Fibroblast of the aortic adventitia (primary cell): ENCODE measurements around the gene NTRK2. TPM values are rescaled to one million over a fixed set of nuclear protein-coding genes. Genes with fewer than 3 reads are reported as not detected.

Source experiments
- DNase-seq: peaks from one replicate; pipeline ENCODE4 v3.0.0-alpha.2; 2010; ENCODE audit warnings: low read depth
- H3K4me3 ChIP-seq: 2 replicates; pipeline ENCODE4 v1.5.1; 2011; ENCODE audit warnings: low read depth, mild to moderate bottlenecking, control low read depth, low read length, moderate library complexity
- total RNA-seq: library from RNA; depleted of rRNA; stranded (reverse); fragments of >200 nt; gene quantifications from 2 replicates; pipeline ENCODE4 v1.2.3, GENCODE V29; 2012; ENCODE audit warnings: low replicate concordance
- TF ChIP-seq, protein P1 (sequence below): IDR thresholded peaks from 2 replicates; pipeline ENCODE4 v1.5.1; 2011; ENCODE audit warnings: mild to moderate bottlenecking, low read length, control low read depth, inconsistent platforms; ENCODE audit not compliant: insufficient read depth

NTRK2 gene
- total RNA-seq, 1 donor: 3.3 TPM

- TF ChIP-seq, protein P1, sequence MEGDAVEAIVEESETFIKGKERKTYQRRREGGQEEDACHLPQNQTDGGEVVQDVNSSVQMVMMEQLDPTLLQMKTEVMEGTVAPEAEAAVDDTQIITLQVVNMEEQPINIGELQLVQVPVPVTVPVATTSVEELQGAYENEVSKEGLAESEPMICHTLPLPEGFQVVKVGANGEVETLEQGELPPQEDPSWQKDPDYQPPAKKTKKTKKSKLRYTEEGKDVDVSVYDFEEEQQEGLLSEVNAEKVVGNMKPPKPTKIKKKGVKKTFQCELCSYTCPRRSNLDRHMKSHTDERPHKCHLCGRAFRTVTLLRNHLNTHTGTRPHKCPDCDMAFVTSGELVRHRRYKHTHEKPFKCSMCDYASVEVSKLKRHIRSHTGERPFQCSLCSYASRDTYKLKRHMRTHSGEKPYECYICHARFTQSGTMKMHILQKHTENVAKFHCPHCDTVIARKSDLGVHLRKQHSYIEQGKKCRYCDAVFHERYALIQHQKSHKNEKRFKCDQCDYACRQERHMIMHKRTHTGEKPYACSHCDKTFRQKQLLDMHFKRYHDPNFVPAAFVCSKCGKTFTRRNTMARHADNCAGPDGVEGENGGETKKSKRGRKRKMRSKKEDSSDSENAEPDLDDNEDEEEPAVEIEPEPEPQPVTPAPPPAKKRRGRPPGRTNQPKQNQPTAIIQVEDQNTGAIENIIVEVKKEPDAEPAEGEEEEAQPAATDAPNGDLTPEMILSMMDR: no peak
- DNase-seq: no peak
- no peak overlapping the region for H3K4me3 ChIP-seq
Measured at GRCh38 chr9:84974258-84974657, 304.7 kb downstream of the NTRK2 start.

GRCh38 chr9:84974855-84975254 lies 305.3 kb downstream of the NTRK2 start:
- DNase-seq: no peak
- TF ChIP-seq, protein P1: no peak
- no peak overlapping the region for H3K4me3 ChIP-seq

DNA sequence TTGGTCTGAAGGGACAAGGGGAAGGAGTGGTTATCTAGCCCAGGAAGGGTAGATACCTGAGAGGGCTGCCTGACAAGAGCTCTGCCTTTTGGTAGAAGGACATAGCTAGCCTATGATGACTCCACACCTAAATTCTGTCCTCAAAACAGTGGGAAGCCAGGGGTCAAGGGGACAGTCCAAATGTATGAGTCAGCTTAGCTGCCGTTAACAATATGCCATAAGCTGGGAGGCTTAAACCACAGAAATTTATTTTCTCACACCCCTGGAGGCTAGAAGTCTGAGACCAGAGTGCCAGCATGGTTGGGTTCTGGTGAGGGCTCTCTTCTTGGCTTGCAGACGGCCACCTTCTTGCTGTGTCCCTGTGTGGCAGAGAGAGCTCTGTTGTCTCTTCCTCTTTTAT lies 306.4 kb downstream of the NTRK2 start:
- DNase-seq: no peak

GRCh38 chr9:84978661-84979060 lies 309.1 kb downstream of the NTRK2 start:
- DNase-seq: no peak
- no peak overlapping the region for H3K4me3 ChIP-seq
- TF ChIP-seq, protein P1: no peak

More for the DNA sequence above, 306.4 kb downstream of the NTRK2 start:
- H3K4me3 ChIP-seq: no peak overlapping the region
- TF ChIP-seq, protein P1: no peak

DNA sequence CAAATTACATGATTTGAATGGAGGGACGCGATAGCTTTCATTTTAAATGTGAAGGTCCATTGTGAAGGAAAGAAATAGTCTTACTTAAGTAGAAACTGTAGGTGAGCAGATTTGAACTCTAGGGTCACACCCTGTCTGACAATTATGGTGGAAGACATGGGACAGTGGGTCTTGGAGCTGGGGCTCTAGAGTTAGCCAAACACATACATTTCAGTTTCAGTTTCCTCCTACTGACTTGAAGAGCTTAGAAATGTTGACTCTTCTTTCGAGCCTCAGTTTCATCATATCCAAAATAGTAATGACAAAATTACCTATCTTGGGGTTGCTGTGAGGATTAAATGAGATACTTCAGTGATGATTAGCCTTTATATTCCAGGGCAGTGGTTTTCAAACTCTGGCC lies 314.2 kb downstream of the NTRK2 start:
- no peak for DNase-seq
- TF ChIP-seq, protein P1: no peak
- no peak overlapping the region for H3K4me3 ChIP-seq

- no peak overlapping the region for H3K4me3 ChIP-seq
- no peak for DNase-seq
- TF ChIP-seq, protein P1: no peak
Measured at GRCh38 chr9:84988621-84989020, 319.1 kb downstream of the NTRK2 start.

DNA sequence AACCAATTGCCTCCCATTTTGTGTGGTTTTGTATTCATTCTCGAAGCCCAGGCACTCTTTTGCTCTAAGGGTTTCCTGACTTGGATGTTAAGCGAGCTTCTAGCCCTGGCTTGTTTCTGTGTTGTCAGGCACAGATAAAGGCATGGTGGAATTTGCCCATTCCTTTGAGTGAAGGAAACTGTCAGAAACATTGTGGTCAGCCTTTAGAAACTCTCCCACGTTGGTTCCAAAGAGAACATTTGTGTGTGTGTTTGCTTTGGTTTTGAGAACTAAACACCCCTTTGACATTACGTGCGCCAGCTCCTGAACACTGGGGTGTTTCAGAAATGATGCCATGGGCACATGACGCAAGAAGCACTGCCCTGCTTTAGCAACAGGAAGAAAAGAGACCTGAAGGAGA lies 320.9 kb downstream of the NTRK2 start:
- no peak for DNase-seq
- no peak overlapping the region for H3K4me3 ChIP-seq
- TF ChIP-seq, protein P1: no peak
